22Rv1 (cell line): ENCODE measurements around the gene HCFC1R1.

Experiments
- CTCF ChIP-seq: fragments of 450-650 bp; IDR thresholded peaks from 2 replicates; pipeline ENCODE4 v1.5.1; 2017; ENCODE audit warnings: mild to moderate bottlenecking
- ZFX ChIP-seq: fragments of 450-650 bp; IDR thresholded peaks from 2 replicates; pipeline ENCODE4 v1.6.1; 2017; ENCODE audit warnings: antibody characterized with exemption, borderline replicate concordance

- TF ChIP-seq CTCF (no peak), ZFX (no peak)
These were observed 41.5 kb upstream of the HCFC1R1 start, which contains the start of gene IL32 for GRCh38 chr16:3065069-3065741.
